ENCODE data around the gene KRABD2.

Gene KRABD2

DNA sequence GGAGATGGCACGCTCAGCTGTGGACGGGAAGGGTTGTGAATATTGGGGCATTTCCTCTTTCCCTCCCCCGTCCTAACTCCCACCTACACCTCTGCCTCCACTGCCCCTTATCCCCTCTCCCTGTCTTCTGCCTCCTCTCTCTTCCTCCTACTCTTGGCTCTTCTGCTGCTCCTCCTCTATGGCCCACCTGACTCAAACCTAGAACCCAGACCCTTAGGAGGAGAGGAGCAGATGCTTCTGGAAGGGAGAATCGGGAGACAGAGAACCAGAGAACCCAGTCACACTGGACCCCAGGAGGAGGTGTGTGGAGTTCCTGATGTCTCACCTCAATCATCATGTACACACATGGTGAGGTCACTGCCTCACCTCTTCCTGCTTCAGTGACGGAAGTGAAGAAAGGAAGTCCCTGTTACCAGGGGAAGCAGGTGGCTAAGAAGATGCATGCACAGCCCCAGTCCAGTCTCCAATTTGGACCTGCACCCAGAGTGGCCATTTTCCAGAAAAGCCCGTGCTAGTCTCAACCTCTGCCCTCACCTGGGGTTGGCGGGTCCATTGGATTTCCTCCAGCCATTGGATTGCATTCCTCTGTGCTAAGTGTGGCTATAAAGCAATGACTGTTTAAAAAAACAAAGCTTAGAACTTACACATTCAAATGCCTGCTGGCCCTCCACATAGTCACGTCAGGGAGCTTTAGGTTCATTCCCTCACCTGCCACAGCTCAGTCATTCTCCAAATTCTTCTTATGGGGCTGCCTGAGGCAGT lies 17.1 kb upstream of the KRABD2 start:
- H3K27ac Mint-ChIP-seq: no peak overlapping the region
- Histone ChIP-seq H3K4me2 (ENCODE audit: insufficient read depth, insufficient read length, low read length) (no peak overlapping the region), H4K8ac (replicated peaks; ENCODE audit: insufficient read length, low read depth, low read length) (no peak overlapping the region), H3K79me1 (ENCODE audit: insufficient read depth, low read depth, low read length, poor library complexity, severe bottlenecking) (no peaks in the 10 kb centered on the region), H2AFZ (ENCODE audit: low read length) (no peak overlapping the region), H2BK12ac (ENCODE audit: insufficient read length, low read depth, low read length) (no peak overlapping the region), H3K18ac (ENCODE audit: insufficient read length, low read depth, low read length) (no peak overlapping the region), H3K9me3 (ENCODE audit: control insufficient read depth, low read depth, low read length) (no peaks in the 10 kb centered on the region), H3K27me3 (ENCODE audit: insufficient read depth, low read length) (peaks cover 3% of the 10 kb centered on the region; the same call in 1 of the 2 replicates), H4K5ac (ENCODE audit: insufficient read length, low read depth, low read length) (no peak overlapping the region), H3K27ac (ENCODE audit: insufficient read length, low read depth, low read length) (no peak overlapping the region), H2AK5ac (ENCODE audit: insufficient read length, low read length) (no peak overlapping the region), H3K14ac (ENCODE audit: insufficient read depth, low read length) (no peak overlapping the region; the same call in 1 of the 2 replicates), H3K23ac (ENCODE audit: insufficient read length, low read depth, low read length) (no peak overlapping the region), H2BK15ac (ENCODE audit: low read depth, low read length) (no peak overlapping the region), H2BK120ac (ENCODE audit: low read depth, low read length, poor library complexity, severe bottlenecking) (no peak overlapping the region), H3T11ph (ENCODE audit: low read length) (no peak overlapping the region), H4K91ac (ENCODE audit: insufficient read length, low read depth, low read length) (no peak overlapping the region), H4K20me1 (ENCODE audit: control insufficient read depth, insufficient read depth, insufficient read length) (no peaks in the 10 kb centered on the region), H3K79me2 (ENCODE audit: insufficient read depth, low read length) (no peaks in the 10 kb centered on the region), H3K56ac (ENCODE audit: insufficient read length, low read depth, low read length) (no peak overlapping the region), H3K23me2 (ENCODE audit: insufficient read length, low read depth, low read length, poor library complexity, severe bottlenecking) (no peaks in the 10 kb centered on the region), H3K4me1 (ENCODE audit: insufficient read depth, low read length) (no peaks in the 10 kb centered on the region; the same call in 1 of the 2 replicates), H3K4ac (ENCODE audit: low read depth, low read length) (no peak overlapping the region), H3K9ac (ENCODE audit: extremely low read depth, insufficient read length, low read length) (no peak overlapping the region), H2BK5ac (ENCODE audit: insufficient read length, low read length) (no peak overlapping the region), H2BK20ac (ENCODE audit: low read depth, low read length, poor library complexity, severe bottlenecking) (no peak overlapping the region)
- H3K4me3 Mint-ChIP-seq: no peak overlapping the region
- no CpG with 5 or more reads among the region's 8 CpGs for WGBS (ENCODE audit: extremely low coverage, insufficient read length, low lambda C conversion rate)
- TF ChIP-seq, protein P1, sequence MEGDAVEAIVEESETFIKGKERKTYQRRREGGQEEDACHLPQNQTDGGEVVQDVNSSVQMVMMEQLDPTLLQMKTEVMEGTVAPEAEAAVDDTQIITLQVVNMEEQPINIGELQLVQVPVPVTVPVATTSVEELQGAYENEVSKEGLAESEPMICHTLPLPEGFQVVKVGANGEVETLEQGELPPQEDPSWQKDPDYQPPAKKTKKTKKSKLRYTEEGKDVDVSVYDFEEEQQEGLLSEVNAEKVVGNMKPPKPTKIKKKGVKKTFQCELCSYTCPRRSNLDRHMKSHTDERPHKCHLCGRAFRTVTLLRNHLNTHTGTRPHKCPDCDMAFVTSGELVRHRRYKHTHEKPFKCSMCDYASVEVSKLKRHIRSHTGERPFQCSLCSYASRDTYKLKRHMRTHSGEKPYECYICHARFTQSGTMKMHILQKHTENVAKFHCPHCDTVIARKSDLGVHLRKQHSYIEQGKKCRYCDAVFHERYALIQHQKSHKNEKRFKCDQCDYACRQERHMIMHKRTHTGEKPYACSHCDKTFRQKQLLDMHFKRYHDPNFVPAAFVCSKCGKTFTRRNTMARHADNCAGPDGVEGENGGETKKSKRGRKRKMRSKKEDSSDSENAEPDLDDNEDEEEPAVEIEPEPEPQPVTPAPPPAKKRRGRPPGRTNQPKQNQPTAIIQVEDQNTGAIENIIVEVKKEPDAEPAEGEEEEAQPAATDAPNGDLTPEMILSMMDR (conservative IDR thresholded peaks at IDR 0.05): no peak
- no peaks in the 10 kb centered on the region for H3K36me3 Mint-ChIP-seq (ENCODE audit: insufficient read depth in 1 of 3, low read depth in 3 of 3)
- DNase-seq: no peak
- H3K4me1 Mint-ChIP-seq: peaks cover 13 to 15% of the 10 kb centered on the region in 2 experiments
- H3K27me3 Mint-ChIP-seq (ENCODE audit: low read depth): peaks cover 22% of the 10 kb centered on the region
- H3K9me3 Mint-ChIP-seq: no peaks in the 10 kb centered on the region

Measured in H9 (cell line).